Suprapubic skin (tissue), 3 donors: ENCODE results near the gene PSAP.

Experiments used
- CTCF ChIP-seq, 2 donors: fragments of 200-600 bp in 1 of 2; fragments of 450-650 bp in 1 of 2; sonication (generic) in 1 of 2; IDR thresholded peaks; one replicate each; pipeline ENCODE4 v1.5.1; 2016 to 2019; ENCODE audit warnings: antibody characterized with exemption in 2 of 2, mild to moderate bottlenecking in 1 of 2, moderate library complexity in 1 of 2
- EP300 ChIP-seq: sonication (generic); formaldehyde crosslinking; IDR thresholded peaks from one replicate; pipeline ENCODE4 v1.6.1; 2017; ENCODE audit warnings: antibody characterized with exemption
- POLR2A ChIP-seq, 2 donors: fragments of 450-650 bp; IDR thresholded peaks; one replicate each; pipeline ENCODE4 v1.6.1; 2017; ENCODE audit warnings: antibody characterized with exemption in 2 of 2, mild to moderate bottlenecking in 2 of 2, moderate library complexity in 2 of 2

- no peak for TF ChIP-seq POLR2A (IDR thresholded peaks at IDR 0.05)
- TF ChIP-seq CTCF (IDR thresholded peaks at IDR 0.05) = no peak
- TF ChIP-seq EP300 = no peak
Observed at GRCh38 chr10:71845410-71846405, 5.3 kb downstream of the PSAP start.
